WI38 (cell line): ENCODE data around the gene ING5.

Experiments used
- H3K4me3 ChIP-seq: 2 replicates; pipeline ENCODE4 v1.5.1; 2011; ENCODE audit warnings: low read depth, mild to moderate bottlenecking, control low read depth, low read length
- CTCF ChIP-seq: IDR thresholded peaks from 2 replicates; pipeline ENCODE4 v1.5.1; 2012; ENCODE audit warnings: low read depth, mild to moderate bottlenecking, control low read depth, low read length

Gene ING5

GRCh38 chr2:241776336-241777169 is 74.7 kb downstream of the ING5 start, which contains the start of gene GAL3ST2:
Gene GAL3ST2 (plus strand): TSS chr2:241776822. CDS start chr2:241776956, 134 bp downstream.
- TF ChIP-seq CTCF: no peak

DNA sequence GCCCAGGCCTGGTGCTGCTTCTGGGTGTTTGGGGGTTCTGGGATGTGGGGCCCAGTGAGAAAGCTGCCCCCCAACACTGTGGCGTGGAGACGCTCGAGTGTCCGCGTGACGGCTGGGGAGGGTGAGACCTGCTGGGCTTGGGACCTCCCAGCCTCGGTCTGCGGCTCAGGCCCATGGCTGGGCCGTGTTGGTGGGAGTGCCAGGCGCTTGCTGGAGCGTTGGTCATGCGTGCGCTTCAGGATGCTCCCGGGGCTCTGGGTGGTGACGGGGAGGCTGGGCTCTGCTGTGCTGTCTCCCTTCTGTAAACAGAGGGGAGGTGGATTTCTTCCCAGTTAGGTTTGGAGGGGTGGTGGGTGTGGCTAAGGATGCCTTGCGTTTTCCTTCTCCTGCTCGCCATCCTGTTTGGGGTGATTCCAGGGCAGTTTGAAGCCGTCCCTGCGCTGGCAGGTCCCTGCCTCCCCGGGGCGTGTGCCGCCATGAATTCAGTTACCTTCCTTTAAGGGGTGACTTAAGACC is 75.4 kb downstream of the ING5 start:
- TF ChIP-seq CTCF: no peak
- H3K4me3 ChIP-seq: no peak overlapping the region

More at GRCh38 chr2:241776336-241777169, 74.7 kb downstream of the ING5 start, which contains the start of gene GAL3ST2:
- H3K4me3 ChIP-seq: no peak within 1 kb of the TSS

GRCh38 chr2:241777686-241778627 is 76.1 kb downstream of the ING5 start:
- TF ChIP-seq CTCF: no peak
- no peak overlapping the region for H3K4me3 ChIP-seq
